OCI-LY7 (cell line): ENCODE measurements around the gene ATOSB. TPM values are rescaled to one million over a fixed set of nuclear protein-coding genes. Genes with fewer than 3 reads are reported as not detected.
A peak's percentile ranks its signal among the peaks of the same experiment; 100 is the strongest.
"Not testable (repeated sequence)": the region's sequence is repeated elsewhere in the genome, so short reads cannot be mapped to it uniquely, and the experiment has no call there.

Source experiments
- BruUV-seq: library from RNA; stranded (reverse); fragments of 400-500 nt; replicated peaks from 2 replicates; lab custom pipeline; 2021; lab: Mats Ljungman, UMichigan
- CTCF ChIA-PET: fragments of 300-600 bp; sonication (Branson Sonifier 250); formaldehyde crosslinking; loops from one replicate; lab custom pipeline; 2022; ENCODE audit warnings: antibody characterized with exemption; ENCODE audit not compliant: unreplicated experiment; lab: Charles Lee
- POLR2A ChIA-PET: fragments of 300-600 bp; sonication (Branson Sonifier 250); formaldehyde crosslinking; loops from one replicate; lab custom pipeline; 2022; ENCODE audit warnings: antibody characterized with exemption; lab: Charles Lee
- DNase-seq: peaks from one replicate; pipeline ENCODE4 v3.0.0-alpha.2; 2015; ENCODE audit warnings: low spot score
- H2AFZ ChIP-seq: fragments of 200-600 bp; sonication (generic), shearing (Covaris generic); 2 replicates; pipeline ENCODE4 v1.6.1; 2014; ENCODE audit warnings: mild to moderate bottlenecking, antibody characterized with exemption, low read length, moderate library complexity
- H3K27ac ChIP-seq: fragments of 200-600 bp; sonication (generic); 2 replicates; pipeline ENCODE4 v1.5.1; 2014; ENCODE audit warnings: mixed run types, low read depth, mild to moderate bottlenecking, moderate library complexity, low read length, inconsistent platforms; ENCODE audit not compliant: poor library complexity, severe bottlenecking
- H3K36me3 ChIP-seq: fragments of 200-600 bp; sonication (generic); 2 replicates; pipeline ENCODE4 v1.6.1; 2014; ENCODE audit warnings: mild to moderate bottlenecking, antibody characterized with exemption, low read length, moderate library complexity, mixed read lengths; ENCODE audit not compliant: insufficient read depth
- H3K4me1 ChIP-seq: fragments of 200-600 bp; sonication (generic); 2 replicates; pipeline ENCODE4 v1.5.1; 2014; ENCODE audit warnings: mild to moderate bottlenecking, low read length; ENCODE audit not compliant: insufficient read depth, poor library complexity, severe bottlenecking
- H3K4me2 ChIP-seq: fragments of 200-600 bp; sonication (generic); 2 replicates; pipeline ENCODE4 v1.6.1; 2014; ENCODE audit warnings: mild to moderate bottlenecking, low read length
- H3K4me3 ChIP-seq: fragments of 200-600 bp; sonication (generic); 2 replicates; pipeline ENCODE4 v1.5.1; 2014; ENCODE audit warnings: mild to moderate bottlenecking, low read depth, low read length; ENCODE audit not compliant: poor library complexity, severe bottlenecking
- H3K79me2 ChIP-seq: fragments of 200-600 bp; sonication (generic); 2 replicates; pipeline ENCODE4 v1.6.1; 2016; ENCODE audit warnings: low read depth, mild to moderate bottlenecking, low read length, moderate library complexity, mixed read lengths; ENCODE audit not compliant: insufficient read depth
- H3K9me2 ChIP-seq: fragments of 200-600 bp; sonication (generic); 2 replicates; pipeline ENCODE4 v1.6.1; 2016; ENCODE audit warnings: mild to moderate bottlenecking, low read length, mixed read lengths; ENCODE audit not compliant: insufficient read depth
- H3K9me3 ChIP-seq: fragments of 200-600 bp; sonication (generic); 2 replicates; pipeline ENCODE4 v1.6.1; 2014; ENCODE audit warnings: mild to moderate bottlenecking, mixed run types, low read length, mixed read lengths
- H4K20me1 ChIP-seq: fragments of 200-600 bp; sonication (generic); 2 replicates; pipeline ENCODE4 v1.6.1; 2014; ENCODE audit warnings: mild to moderate bottlenecking, antibody characterized with exemption, low read length, moderate library complexity, mixed read lengths; ENCODE audit not compliant: insufficient read depth
- EZH2phosphoT487 ChIP-seq: fragments of 200-600 bp; sonication (generic); IDR thresholded peaks from 2 replicates; pipeline ENCODE4 v1.6.1; 2018; ENCODE audit warnings: low read depth, borderline replicate concordance, mild to moderate bottlenecking, mixed run types, antibody characterized with exemption, low read length, moderate library complexity, mixed read lengths
- intact Hi-C: fragments of 100-400 bp; cut with micrococcal nuclease; formaldehyde crosslinking; loops from one replicate; pipeline ENCODE4 v1.10.0; 2022; ENCODE audit not compliant: unreplicated experiment
- total RNA-seq, 2 experiments: library from RNA; depleted of rRNA in 1 of 2; stranded (reverse); fragments of >200 nt in 1 of 2; shearing (Covaris generic) in 1 of 2; gene quantifications; 2 replicates each; pipeline ENCODE4 v1.2.3, GENCODE V29; 2014 to 2022
- TF ChIP-seq, protein P1 (sequence below): fragments of 200-600 bp; sonication (generic); conservative IDR thresholded peaks from 2 replicates; pipeline ENCODE4 v1.5.1; 2014; ENCODE audit warnings: mild to moderate bottlenecking, antibody characterized with exemption, low read length, moderate library complexity, mixed read lengths

Gene ATOSB
- total RNA-seq, 2 experiments from 2014 or later: 1.4 to 4.7 TPM

DNA sequence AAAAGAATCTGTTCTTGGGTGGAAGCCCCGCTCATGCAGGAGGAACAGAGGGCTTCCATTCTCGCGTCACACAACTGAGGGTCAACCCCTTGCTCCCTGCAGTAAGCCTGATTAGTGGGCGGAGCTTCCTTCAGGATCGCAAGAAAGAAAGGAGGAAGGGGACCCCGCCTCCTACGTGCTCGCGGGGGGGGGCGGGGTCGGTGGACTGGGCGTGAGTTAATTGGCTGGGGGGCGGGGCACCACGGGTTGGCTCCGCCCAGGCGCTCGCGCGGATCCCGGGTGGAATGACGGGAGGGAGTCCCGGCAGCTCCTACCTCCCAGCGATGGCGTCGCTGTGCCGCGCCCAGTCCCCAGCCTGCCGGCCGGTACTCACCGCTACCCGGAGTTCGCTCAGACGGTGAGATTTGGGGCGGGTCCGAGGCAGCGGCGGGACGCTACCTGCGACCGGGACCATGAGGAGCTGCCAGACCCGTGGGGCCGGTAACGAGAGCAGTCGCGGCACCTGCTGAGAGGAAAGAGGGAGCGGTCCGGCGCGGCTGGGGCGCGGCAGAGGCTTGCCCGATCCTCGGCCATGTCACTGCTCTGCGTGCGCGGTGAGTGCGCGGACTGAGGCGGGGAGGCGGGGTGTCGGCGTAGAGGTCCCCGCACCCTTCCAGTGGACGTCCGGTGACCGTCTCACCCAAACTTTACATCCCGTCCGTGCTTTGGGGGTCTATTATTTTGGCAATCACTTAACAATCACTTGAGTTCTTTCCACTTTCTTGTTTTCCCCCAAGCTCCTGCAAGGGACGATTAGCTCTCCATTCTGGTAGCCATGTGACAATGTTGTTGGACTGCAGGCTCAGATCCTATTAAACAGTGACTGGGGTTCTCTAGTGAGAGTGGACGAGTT, 46.3 kb upstream of the ATOSB start, which contains the start of gene UNC13B:
Gene UNC13B, plus strand, starts transcription at position 297 of the 892 bp plus-strand sequence. Its CDS starts 275 bp downstream, at position 572.
- peak within 1 kb of the TSS; percentile 94 for H2AFZ ChIP-seq
- H3K36me3 ChIP-seq: no peaks in the 10 kb centered on the region
- ChIA-PET CTCF (interaction anchor here (0.5 to 0.6 kb wide), 3 partner anchors 48 to 515 kb away, joined by 3 read pairs; partner anchors contain the start of gene GALT), POLR2A (interaction anchor here (0.6 to 1.7 kb wide), 7 partner anchors 20 to 515 kb away, joined by 3 to 4 read pairs (median 3); no protein-coding TSS in a partner anchor)
- no peaks in the 10 kb centered on the region for H3K9me3 ChIP-seq
- intact Hi-C loops: loop anchor here (1.0 to 5.0 kb wide), 2 partner anchors 46 to 175 kb away; partner anchors contain the start of gene DNAJB5
- no TSS peak for BruUV-seq
- H3K4me2 ChIP-seq: peak within 1 kb of the TSS; percentile 73
- H3K4me1 ChIP-seq: peaks cover 34% of the 10 kb centered on the region
- H3K4me3 ChIP-seq: peak within 1 kb of the TSS; percentile 79
- H3K79me2 ChIP-seq: no peaks in the 10 kb centered on the region
- no peak for TF ChIP-seq EZH2phosphoT487
- TF ChIP-seq, protein P1, sequence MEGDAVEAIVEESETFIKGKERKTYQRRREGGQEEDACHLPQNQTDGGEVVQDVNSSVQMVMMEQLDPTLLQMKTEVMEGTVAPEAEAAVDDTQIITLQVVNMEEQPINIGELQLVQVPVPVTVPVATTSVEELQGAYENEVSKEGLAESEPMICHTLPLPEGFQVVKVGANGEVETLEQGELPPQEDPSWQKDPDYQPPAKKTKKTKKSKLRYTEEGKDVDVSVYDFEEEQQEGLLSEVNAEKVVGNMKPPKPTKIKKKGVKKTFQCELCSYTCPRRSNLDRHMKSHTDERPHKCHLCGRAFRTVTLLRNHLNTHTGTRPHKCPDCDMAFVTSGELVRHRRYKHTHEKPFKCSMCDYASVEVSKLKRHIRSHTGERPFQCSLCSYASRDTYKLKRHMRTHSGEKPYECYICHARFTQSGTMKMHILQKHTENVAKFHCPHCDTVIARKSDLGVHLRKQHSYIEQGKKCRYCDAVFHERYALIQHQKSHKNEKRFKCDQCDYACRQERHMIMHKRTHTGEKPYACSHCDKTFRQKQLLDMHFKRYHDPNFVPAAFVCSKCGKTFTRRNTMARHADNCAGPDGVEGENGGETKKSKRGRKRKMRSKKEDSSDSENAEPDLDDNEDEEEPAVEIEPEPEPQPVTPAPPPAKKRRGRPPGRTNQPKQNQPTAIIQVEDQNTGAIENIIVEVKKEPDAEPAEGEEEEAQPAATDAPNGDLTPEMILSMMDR: no peak
- peak; percentile 93 for DNase-seq
- H3K27ac ChIP-seq: no peak within 1 kb of the TSS
- H3K9me2 ChIP-seq: no peaks in the 10 kb centered on the region
- H4K20me1 ChIP-seq: no peaks in the 10 kb centered on the region

DNA sequence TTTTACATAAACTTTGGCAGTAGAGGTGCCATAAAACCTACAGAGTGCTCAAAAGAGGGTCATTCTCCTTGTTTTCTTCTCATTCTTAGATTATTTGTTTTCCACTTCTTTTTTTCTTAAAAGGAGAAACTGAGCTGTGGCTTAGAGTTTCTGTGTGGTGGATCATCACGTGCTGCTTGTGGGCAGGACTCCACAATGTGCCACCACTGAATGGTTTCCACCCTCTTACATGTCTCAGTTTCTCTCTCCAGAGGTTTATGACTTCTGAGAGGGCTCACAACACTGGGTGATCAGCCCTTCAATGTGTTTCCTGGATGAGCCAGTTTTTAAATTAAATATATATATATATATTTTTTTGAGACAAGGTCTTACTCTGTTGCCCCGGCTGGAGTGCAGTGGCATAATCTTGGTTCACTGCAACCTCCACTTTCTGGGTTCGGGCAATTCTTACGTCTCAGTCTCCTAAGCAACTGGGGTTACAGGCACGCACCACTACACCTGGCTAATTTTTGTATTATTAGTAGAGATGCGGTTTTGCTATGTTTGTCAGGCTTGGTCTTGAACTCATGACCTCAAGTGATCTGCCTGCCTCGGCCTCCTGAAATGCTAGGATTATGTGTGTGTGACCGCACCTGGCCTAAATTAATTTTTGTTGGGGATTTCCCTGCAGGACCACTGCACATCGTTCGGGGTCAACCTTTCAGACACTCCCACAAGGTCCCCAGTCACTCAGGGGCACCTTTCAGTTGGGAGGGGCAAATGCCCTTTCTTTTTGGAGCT, 43.0 kb upstream of the ATOSB start:
- Histone ChIP-seq H3K4me3 (no peak overlapping the region), H3K4me1 (peaks cover 34% of the 10 kb centered on the region), H3K4me2 (peak overlapping the region; percentile 30), H2AFZ (peak overlapping the region; percentile 52; the same call in 1 of the 2 replicates), H4K20me1 (no peaks in the 10 kb centered on the region), H3K79me2 (no peaks in the 10 kb centered on the region), H3K36me3 (no peaks in the 10 kb centered on the region), H3K9me2 (no peaks in the 10 kb centered on the region), H3K27ac (no peak overlapping the region), H3K9me3 (no peaks in the 10 kb centered on the region)
- POLR2A ChIA-PET: no interaction called here
- intact Hi-C loops: no loop called here
- TF ChIP-seq EZH2phosphoT487: no peak
- TF ChIP-seq, protein P1: no peak
- BruUV-seq: no TSS peak
- CTCF ChIA-PET: no interaction called here
- DNase-seq: peak; percentile 14

DNA sequence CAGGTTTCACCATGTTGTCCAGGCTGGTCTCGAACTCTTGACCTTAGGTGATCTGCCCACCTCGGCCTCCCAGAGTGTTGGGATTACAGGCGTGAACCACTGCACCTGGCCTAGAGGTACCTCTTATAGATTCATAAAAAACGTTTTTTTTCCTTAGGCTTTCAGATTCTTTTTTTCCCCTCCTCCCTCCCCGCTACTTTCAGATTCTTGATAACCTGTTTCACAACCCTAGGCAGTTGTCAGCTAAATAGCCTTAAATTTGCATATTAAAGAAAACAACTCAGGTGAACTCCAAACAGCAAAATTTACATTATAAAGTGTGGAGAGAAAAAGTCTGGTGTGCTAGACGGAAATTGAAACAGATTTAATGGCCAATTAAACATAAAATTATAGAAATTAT, 42.2 kb upstream of the ATOSB start:
- H3K79me2 ChIP-seq, H3K9me2 ChIP-seq, H3K9me3 ChIP-seq, H3K36me3 ChIP-seq, CTCF ChIA-PET, H2AFZ ChIP-seq, DNase-seq, H4K20me1 ChIP-seq, H3K27ac ChIP-seq, BruUV-seq, intact Hi-C loops, H3K4me3 ChIP-seq: not testable (repeated sequence)
- Histone ChIP-seq H3K4me1 (peaks cover 33% of the 10 kb centered on the region), H3K4me2 (peak overlapping the region; percentile 11; the same call in 1 of the 2 replicates)
- POLR2A ChIA-PET: interaction anchor here (0.6 kb wide), 1 partner anchor 907 kb away, joined by 4 read pairs; no protein-coding TSS in a partner anchor
